ENCODE results near the gene TFCP2L1. TPM values are rescaled to one million over a fixed set of nuclear protein-coding genes. Genes with fewer than 3 reads are reported as not detected.
"Not testable (repeated sequence)": the region's sequence is repeated elsewhere in the genome, so short reads cannot be mapped to it uniquely, and the experiment has no call there.

TFCP2L1 gene
- total and polyA plus RNA-seq, 9 donors: under 0.01 to 0.45 (median 0.25) TPM

GRCh38 chr2:121269436-121269835 lies 15.6 kb downstream of the TFCP2L1 start:
- H3K27me3 ChIP-seq (ENCODE audit: control insufficient read depth, insufficient read depth, low read length); H3K4me3 ChIP-seq (ENCODE audit: low read length); H3K4me1 ChIP-seq (ENCODE audit: control insufficient read depth, insufficient read depth, low read length); DNase-seq; H3K27ac ChIP-seq (ENCODE audit: low read length); H3K36me3 ChIP-seq (ENCODE audit: control insufficient read depth, insufficient read depth, low read length); H3K9me3 ChIP-seq (replicated peaks; ENCODE audit: control insufficient read depth, low read depth, low read length): not testable (repeated sequence)
- 100% methylated on average over 1 of the region's 7 CpGs for WGBS (ENCODE audit: insufficient coverage)

GRCh38 chr2:121266543-121267106 lies 18.4 kb downstream of the TFCP2L1 start:
- WGBS (ENCODE audit: insufficient coverage): 56% methylated on average over 3 of the region's 6 CpGs
- Histone ChIP-seq H3K36me3 (ENCODE audit: control insufficient read depth, insufficient read depth, low read length) (no peaks in the 10 kb centered on the region), H3K9me3 (replicated peaks; ENCODE audit: control insufficient read depth, low read depth, low read length) (no peaks in the 10 kb centered on the region), H3K4me1 (ENCODE audit: control insufficient read depth, insufficient read depth, low read length) (no peaks in the 10 kb centered on the region), H3K27ac (ENCODE audit: low read length) (no peak overlapping the region), H3K4me3 (ENCODE audit: low read length) (no peak overlapping the region), H3K27me3 (ENCODE audit: control insufficient read depth, insufficient read depth, low read length) (no peaks in the 10 kb centered on the region)
- no peak for DNase-seq

GRCh38 chr2:121263996-121264715 lies 20.8 kb downstream of the TFCP2L1 start:
- 73% methylated on average over 5 of the region's 9 CpGs for WGBS (ENCODE audit: insufficient coverage)
- no peak overlapping the region for H3K4me3 ChIP-seq (ENCODE audit: low read length)

GRCh38 chr2:121260370-121261154 lies 24.4 kb downstream of the TFCP2L1 start:
- Histone ChIP-seq H3K4me1 (ENCODE audit: control insufficient read depth, insufficient read depth, low read length) (peaks cover 3% of the 10 kb centered on the region), H3K27ac (ENCODE audit: low read length) (no peak overlapping the region), H3K9me3 (replicated peaks; ENCODE audit: control insufficient read depth, low read depth, low read length) (no peaks in the 10 kb centered on the region), H3K27me3 (ENCODE audit: control insufficient read depth, insufficient read depth, low read length) (peaks cover 2% of the 10 kb centered on the region), H3K36me3 (ENCODE audit: control insufficient read depth, insufficient read depth, low read length) (no peaks in the 10 kb centered on the region), H3K4me3 (ENCODE audit: low read length) (no peak overlapping the region)
- 58% methylated on average over 9 of the region's 12 CpGs for WGBS (ENCODE audit: insufficient coverage)
- DNase-seq: no peak

More at GRCh38 chr2:121263996-121264715, 20.8 kb downstream of the TFCP2L1 start:
- Histone ChIP-seq H3K9me3 (replicated peaks; ENCODE audit: control insufficient read depth, low read depth, low read length) (no peaks in the 10 kb centered on the region), H3K27me3 (ENCODE audit: control insufficient read depth, insufficient read depth, low read length) (peaks cover 2% of the 10 kb centered on the region), H3K27ac (ENCODE audit: low read length) (no peak overlapping the region), H3K4me1 (ENCODE audit: control insufficient read depth, insufficient read depth, low read length) (no peaks in the 10 kb centered on the region), H3K36me3 (ENCODE audit: control insufficient read depth, insufficient read depth, low read length) (no peaks in the 10 kb centered on the region)
- DNase-seq: no peak

- H3K27ac ChIP-seq (ENCODE audit: low read length): no peak overlapping the region
- WGBS (ENCODE audit: insufficient coverage): 88% methylated on average over 5 of the region's 5 CpGs
- no peak overlapping the region for H3K4me3 ChIP-seq (ENCODE audit: low read length)
- peaks cover 9% of the 10 kb centered on the region for H3K4me1 ChIP-seq (ENCODE audit: control insufficient read depth, insufficient read depth, low read length)
- H3K36me3 ChIP-seq (ENCODE audit: control insufficient read depth, insufficient read depth, low read length): no peaks in the 10 kb centered on the region
- no peak for DNase-seq
- H3K9me3 ChIP-seq (replicated peaks; ENCODE audit: control insufficient read depth, low read depth, low read length): no peaks in the 10 kb centered on the region
- peaks cover 2% of the 10 kb centered on the region for H3K27me3 ChIP-seq (ENCODE audit: control insufficient read depth, insufficient read depth, low read length)
These were observed 27.0 kb downstream of the TFCP2L1 start for GRCh38 chr2:121258051-121258450.

GRCh38 chr2:121257480-121257840 lies 27.5 kb downstream of the TFCP2L1 start:
- H3K27me3 ChIP-seq (ENCODE audit: control insufficient read depth, insufficient read depth, low read length): peaks cover 2% of the 10 kb centered on the region
- H3K4me1 ChIP-seq (ENCODE audit: control insufficient read depth, insufficient read depth, low read length): peaks cover 9% of the 10 kb centered on the region
- no peak for DNase-seq
- no peaks in the 10 kb centered on the region for H3K9me3 ChIP-seq (replicated peaks; ENCODE audit: control insufficient read depth, low read depth, low read length)
- no peak overlapping the region for H3K4me3 ChIP-seq (ENCODE audit: low read length)
- no peak overlapping the region for H3K27ac ChIP-seq (ENCODE audit: low read length)
- 80% methylated on average over 3 of the region's 3 CpGs for WGBS (ENCODE audit: insufficient coverage)
- H3K36me3 ChIP-seq (ENCODE audit: control insufficient read depth, insufficient read depth, low read length): no peaks in the 10 kb centered on the region

- Histone ChIP-seq H3K4me3 (ENCODE audit: low read length) (no peak overlapping the region), H3K27ac (ENCODE audit: low read length) (no peak overlapping the region), H3K36me3 (ENCODE audit: control insufficient read depth, insufficient read depth, low read length) (no peaks in the 10 kb centered on the region), H3K27me3 (ENCODE audit: control insufficient read depth, insufficient read depth, low read length) (peaks cover 2% of the 10 kb centered on the region), H3K9me3 (replicated peaks; ENCODE audit: control insufficient read depth, low read depth, low read length) (no peaks in the 10 kb centered on the region), H3K4me1 (ENCODE audit: control insufficient read depth, insufficient read depth, low read length) (peaks cover 9% of the 10 kb centered on the region)
- no peak for DNase-seq
- 77% methylated on average over 9 of the region's 13 CpGs for WGBS (ENCODE audit: insufficient coverage)
These were observed 28.1 kb downstream of the TFCP2L1 start for GRCh38 chr2:121256720-121257479.

GRCh38 chr2:121255358-121255757 lies 29.6 kb downstream of the TFCP2L1 start:
- H3K4me3 ChIP-seq (ENCODE audit: low read length): no peak overlapping the region
- DNase-seq: no peak
- no peaks in the 10 kb centered on the region for H3K9me3 ChIP-seq (replicated peaks; ENCODE audit: control insufficient read depth, low read depth, low read length)
- H3K27ac ChIP-seq (ENCODE audit: low read length): no peak overlapping the region
- H3K36me3 ChIP-seq (ENCODE audit: control insufficient read depth, insufficient read depth, low read length): no peaks in the 10 kb centered on the region
- peaks cover 9% of the 10 kb centered on the region for H3K4me1 ChIP-seq (ENCODE audit: control insufficient read depth, insufficient read depth, low read length)
- H3K27me3 ChIP-seq (ENCODE audit: control insufficient read depth, insufficient read depth, low read length): no peaks in the 10 kb centered on the region
- WGBS (ENCODE audit: insufficient coverage): 58% methylated on average over 5 of the region's 8 CpGs

- Histone ChIP-seq H3K27me3 (ENCODE audit: control insufficient read depth, insufficient read depth, low read length) (no peaks in the 10 kb centered on the region), H3K4me3 (ENCODE audit: low read length) (no peak overlapping the region), H3K4me1 (ENCODE audit: control insufficient read depth, insufficient read depth, low read length) (peaks cover 9% of the 10 kb centered on the region), H3K27ac (ENCODE audit: low read length) (no peak overlapping the region), H3K36me3 (ENCODE audit: control insufficient read depth, insufficient read depth, low read length) (no peaks in the 10 kb centered on the region), H3K9me3 (replicated peaks; ENCODE audit: control insufficient read depth, low read depth, low read length) (no peaks in the 10 kb centered on the region)
- DNase-seq: no peak
- WGBS (ENCODE audit: insufficient coverage): 73% methylated on average over 1 of the region's 4 CpGs
These were observed 30.3 kb downstream of the TFCP2L1 start for GRCh38 chr2:121254748-121255147.

Measured in muscle of leg (tissue), 11 donors.